Measurements from ENCODE around the gene HOMER1.

DNA sequence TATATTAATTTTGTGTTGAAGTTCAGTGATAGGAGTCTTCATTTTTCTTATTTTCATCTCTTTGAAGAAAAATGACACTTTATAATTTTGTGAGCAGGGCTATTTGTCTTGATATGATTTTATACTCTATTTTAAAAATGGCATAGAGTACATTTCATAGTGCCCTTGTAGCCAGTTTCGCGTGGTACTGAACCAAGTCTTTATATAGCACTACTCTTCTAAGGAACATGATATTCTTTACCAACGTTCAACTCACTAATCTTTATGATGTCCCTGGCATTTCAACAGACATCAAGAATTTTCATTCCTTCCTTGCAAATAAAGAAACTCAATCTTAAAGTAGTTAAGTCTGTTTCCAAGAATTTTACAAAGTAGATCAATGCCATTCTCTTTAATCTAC is 41.5 kb upstream of the HOMER1 start:
- TF ChIP-seq, protein P1, sequence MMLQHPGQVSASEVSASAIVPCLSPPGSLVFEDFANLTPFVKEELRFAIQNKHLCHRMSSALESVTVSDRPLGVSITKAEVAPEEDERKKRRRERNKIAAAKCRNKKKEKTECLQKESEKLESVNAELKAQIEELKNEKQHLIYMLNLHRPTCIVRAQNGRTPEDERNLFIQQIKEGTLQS (IDR thresholded peaks at IDR 0.05; ENCODE audit: borderline replicate concordance, extremely low read depth, low read depth, low read length) = no peak
- TF ChIP-seq, protein P2, sequence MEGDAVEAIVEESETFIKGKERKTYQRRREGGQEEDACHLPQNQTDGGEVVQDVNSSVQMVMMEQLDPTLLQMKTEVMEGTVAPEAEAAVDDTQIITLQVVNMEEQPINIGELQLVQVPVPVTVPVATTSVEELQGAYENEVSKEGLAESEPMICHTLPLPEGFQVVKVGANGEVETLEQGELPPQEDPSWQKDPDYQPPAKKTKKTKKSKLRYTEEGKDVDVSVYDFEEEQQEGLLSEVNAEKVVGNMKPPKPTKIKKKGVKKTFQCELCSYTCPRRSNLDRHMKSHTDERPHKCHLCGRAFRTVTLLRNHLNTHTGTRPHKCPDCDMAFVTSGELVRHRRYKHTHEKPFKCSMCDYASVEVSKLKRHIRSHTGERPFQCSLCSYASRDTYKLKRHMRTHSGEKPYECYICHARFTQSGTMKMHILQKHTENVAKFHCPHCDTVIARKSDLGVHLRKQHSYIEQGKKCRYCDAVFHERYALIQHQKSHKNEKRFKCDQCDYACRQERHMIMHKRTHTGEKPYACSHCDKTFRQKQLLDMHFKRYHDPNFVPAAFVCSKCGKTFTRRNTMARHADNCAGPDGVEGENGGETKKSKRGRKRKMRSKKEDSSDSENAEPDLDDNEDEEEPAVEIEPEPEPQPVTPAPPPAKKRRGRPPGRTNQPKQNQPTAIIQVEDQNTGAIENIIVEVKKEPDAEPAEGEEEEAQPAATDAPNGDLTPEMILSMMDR (IDR thresholded peaks at IDR 0.05 in 2 of 3, conservative IDR thresholded peaks at IDR 0.05 in 1 of 3; ENCODE audit: control insufficient read depth in 2 of 3, extremely low read depth in 1 of 3, insufficient read depth in 1 of 3, low read depth in 3 of 3, low read length in 3 of 3) = no peak
- TF ChIP-seq POLR2AphosphoS5 (IDR thresholded peaks at IDR 0.05; ENCODE audit: low read length) (no peak), MTA3 (IDR thresholded peaks at IDR 0.05; ENCODE audit: borderline replicate concordance, low read length) (no peak), ZNF384 (IDR thresholded peaks at IDR 0.05; ENCODE audit: borderline replicate concordance, low read depth, low read length) (no peak), ZNF274 (IDR thresholded peaks at IDR 0.05; ENCODE audit: insufficient read depth, insufficient read length) (no peak), SMC3 (IDR thresholded peaks at IDR 0.05; ENCODE audit: borderline replicate concordance, low read length) (no peak), NRF1 (conservative IDR thresholded peaks at IDR 0.05; ENCODE audit: low read depth, low read length) (no peak)
- TF ChIP-seq, protein P3, sequence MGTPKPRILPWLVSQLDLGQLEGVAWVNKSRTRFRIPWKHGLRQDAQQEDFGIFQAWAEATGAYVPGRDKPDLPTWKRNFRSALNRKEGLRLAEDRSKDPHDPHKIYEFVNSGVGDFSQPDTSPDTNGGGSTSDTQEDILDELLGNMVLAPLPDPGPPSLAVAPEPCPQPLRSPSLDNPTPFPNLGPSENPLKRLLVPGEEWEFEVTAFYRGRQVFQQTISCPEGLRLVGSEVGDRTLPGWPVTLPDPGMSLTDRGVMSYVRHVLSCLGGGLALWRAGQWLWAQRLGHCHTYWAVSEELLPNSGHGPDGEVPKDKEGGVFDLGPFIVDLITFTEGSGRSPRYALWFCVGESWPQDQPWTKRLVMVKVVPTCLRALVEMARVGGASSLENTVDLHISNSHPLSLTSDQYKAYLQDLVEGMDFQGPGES (IDR thresholded peaks at IDR 0.05) = no peak
- TF ChIP-seq, protein P4, sequence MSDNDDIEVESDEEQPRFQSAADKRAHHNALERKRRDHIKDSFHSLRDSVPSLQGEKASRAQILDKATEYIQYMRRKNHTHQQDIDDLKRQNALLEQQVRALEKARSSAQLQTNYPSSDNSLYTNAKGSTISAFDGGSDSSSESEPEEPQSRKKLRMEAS (IDR thresholded peaks at IDR 0.05; ENCODE audit: low read depth, low read length) = no peak

All from GM12878 (cell line).